HG03575 (cell line): Measurements from ENCODE around the gene TMEM171.

Source experiments
- ATAC-seq: cut with Tn5 transposase; IDR thresholded peaks from one replicate; pipeline ENCODE4 v1.9.1; 2021; ENCODE audit not compliant: unreplicated experiment, insufficient number of reproducible peaks, low FRiP score; ENCODE audit errors: extremely low read depth

Gene TMEM171

DNA sequence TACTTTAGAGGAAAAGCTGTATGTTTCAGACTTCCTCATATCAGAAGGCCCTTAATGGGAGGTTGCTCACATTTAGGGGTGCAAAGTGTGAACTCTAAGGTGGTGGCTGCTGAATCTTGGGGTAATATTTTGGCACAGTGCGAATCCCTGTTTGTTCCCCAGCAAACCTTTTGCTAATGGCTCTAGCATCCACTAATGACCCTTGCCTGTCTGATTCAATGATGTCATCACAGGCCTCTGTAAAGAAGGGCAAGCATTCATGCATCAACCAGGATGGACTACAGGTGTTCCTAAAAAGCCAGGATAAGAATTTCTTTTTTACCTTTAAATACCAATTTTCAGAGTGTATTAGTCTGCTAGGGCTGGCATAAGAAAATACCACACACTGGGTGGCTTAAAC is 20.4 kb downstream of the TMEM171 start:
- no peak for ATAC-seq

DNA sequence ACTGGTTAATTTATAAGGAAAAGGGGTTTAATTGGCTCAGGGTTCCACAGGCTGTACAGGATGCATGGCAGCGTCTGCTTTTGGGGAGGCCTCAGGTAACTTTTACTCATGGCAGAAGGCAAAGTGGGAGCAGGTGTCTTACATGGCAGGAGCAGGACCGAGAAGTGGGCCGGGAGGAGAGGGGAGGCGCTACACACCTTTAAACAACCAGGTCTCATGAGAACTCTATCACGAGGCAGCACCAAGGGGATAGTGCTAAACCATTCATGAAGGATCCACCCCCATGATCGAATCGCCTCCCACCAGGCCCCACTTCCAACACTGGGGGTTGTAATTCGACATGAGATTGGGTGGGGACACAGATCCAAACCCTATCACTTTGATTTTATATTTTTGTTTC is 21.7 kb downstream of the TMEM171 start:
- ATAC-seq, result no peak

DNA sequence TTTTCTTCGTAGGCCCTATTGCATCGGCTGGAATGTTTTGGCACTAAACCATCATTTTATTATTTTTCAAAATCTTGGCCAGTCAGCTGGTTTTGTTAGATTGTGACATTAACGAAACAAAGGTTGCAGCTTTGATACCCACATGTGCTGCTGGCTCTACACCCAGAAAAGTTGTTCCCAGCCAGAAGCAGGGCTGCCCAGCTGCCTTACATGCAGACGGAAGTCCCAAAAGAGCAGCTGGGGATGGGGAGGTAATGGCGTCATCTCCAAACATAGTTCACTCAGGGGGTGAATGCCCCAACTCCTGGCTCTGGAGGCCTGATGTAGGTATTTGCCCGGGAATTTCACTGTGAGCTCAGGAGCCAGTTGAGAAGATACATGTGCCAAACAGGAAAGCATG is 23.3 kb downstream of the TMEM171 start:
- ATAC-seq, result no peak

DNA sequence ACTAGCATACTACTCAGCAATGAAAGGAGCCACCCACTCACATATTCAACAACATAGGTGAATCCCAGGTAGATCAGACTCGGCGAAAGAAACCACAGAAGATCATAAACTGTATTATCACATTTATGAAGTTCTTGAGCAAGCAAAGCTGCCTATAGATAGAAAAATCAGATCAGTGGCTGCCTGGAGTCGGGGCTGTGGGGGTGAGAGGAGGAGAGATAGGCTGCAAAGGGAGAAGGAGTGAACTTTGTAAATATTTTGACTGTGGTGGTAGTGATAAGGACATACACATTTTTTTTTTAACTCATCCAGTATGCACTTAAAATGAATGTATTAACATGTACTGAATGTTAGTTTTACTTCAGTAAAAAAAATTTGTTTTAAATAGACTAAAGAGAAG is 29.2 kb downstream of the TMEM171 start:
- no peak for ATAC-seq

DNA sequence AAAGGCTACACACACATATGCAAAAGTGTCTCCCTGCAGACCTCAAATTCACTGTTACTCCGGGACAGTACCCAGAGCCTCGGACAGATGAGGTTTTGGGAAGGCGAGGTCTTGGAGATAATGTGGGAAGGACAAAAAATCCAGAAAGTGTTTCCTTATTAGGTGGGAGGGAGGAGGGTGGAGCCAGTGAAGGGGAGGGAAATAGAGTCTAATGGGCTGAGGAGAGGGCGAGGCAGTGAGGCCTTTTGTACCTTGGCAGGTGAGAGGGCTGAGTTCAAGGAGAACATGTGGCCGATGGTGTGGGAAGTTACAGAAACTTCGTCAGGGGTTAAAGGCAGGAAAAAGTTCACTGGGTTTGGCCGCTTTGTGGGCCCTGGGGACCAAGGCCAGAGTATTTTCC is 30.5 kb downstream of the TMEM171 start:
- no peak for ATAC-seq

DNA sequence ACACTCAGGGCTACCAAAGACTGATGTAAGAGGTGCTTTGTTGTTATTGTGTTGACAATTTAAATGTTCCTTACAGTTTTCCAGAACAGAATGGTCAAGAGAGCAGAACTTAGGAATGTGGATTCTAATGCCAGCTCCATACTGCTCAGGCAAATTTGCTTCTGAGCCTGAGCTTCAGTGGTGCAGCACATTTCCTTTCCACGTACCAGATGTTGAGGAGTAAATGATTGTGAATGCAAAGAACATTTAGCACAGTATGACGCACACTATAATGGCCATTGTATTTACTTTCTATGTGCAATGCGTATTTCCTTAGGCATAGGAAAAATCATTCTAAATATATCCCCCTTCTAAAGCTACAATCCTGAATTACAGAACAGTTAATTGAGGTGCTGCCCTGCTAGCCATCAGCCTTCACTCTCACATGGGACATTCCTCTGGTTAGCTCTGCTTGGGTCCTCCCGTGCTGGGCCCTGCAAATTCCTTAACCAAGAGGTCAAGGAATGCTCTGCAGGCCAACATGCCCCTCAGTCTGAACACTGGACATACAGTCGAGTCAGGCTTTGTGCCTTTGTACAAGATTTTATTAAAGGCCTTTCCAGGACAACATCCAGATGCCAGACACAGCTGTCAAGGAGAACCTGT is 31.5 kb downstream of the TMEM171 start:
- ATAC-seq, result no peak

DNA sequence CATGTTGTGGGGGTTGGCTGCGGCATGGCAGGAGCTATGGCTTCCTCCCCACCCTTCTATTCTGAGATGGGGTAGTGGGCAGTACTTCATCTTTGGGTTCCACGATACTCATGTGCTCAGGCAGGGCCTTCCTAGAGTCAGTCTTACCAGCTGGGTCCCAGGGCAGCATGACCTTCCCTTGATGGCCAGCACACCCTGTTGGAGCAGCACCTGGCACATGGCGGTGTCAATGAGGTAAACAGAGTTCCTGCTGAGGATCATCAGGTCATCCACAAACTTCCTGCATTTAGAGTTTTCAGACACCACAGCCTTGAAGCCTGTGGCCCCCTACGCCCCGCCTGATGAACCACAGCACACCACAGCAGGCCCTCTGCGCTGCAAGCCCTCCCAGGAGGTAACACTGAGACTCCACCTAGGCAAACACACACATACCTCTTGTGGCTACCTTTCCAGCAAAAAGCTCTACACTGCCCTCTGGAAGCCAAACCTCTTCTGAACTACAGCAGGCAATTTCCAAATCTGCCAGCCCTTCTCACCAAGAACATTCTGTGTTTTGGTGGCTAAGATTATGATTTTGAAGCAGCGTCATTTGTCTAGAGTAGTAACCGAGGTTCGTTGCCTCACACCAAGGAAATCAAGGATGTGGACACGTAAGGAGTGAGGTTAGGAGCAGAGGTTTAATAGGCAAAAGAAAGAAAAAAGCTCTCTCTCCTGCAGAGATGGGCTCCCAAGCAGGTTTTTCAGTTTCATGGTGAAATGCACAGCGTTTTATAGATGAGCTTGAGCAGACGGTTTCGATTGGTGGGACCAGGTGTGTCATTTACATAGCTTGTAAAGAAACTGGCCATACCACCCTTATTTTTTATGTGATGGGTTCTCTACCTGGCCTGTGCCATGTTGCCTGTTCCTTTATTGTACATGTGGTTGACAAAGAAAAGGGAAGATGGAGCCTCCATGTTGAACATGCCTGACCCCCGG is 32.3 kb downstream of the TMEM171 start:
- ATAC-seq, result no peak

DNA sequence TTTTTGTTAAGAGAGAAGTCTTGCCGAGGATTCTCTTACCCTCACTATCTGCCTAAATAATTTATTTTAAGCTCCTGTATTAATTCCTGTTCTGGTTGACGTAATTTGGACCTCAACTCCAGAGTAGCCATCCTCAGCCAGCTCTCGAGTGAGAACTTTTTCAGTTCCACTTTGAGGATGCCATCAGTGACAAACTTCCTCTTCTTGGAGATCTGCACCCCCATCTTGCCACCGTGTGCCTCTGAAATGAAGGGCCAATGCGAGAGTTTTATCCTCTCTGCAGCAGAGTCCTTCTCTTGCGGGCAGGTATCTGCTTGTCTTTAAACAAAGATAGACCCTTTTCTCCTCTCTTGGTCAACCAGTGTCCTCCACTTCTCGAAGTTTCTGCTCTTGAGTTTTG is 33.1 kb downstream of the TMEM171 start:
- ATAC-seq, result no peak

DNA sequence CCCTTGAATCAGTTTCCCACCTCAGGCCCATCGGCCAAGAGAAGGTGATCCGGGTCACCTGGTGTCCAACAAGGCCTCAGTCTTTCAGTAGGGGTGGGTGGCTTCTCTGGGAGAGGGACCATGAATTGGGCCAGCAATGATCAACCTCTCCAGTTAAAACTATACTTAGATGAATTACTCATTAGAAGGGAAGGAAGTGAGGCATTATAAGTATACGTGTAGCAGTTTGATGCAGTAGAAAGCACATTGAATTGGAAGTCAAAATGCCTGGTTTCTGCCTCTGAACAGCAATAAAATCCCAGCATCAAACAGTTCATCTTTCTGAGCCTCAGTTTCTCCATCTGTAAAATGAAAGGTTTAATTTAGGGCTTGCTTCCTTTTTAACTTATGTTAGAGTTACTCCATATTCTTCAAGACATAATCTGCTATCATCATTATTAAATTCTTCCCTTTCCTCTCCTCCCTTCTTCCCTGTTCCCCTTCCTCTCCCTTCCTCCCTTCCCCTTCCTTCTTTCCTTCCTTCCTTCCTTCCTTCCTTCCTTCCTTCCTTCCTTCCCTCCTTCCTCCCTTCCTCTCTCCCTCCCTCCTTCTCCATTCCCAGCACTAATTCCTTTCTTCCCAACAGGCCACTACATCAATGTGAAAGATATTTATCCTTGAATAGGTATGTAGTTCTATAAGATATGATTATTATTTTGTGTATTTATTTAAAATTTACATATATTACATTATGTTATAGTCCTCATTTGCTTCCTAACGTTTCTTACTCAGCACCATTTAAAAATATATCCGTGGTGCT is 34.0 kb downstream of the TMEM171 start:
- ATAC-seq, result no peak

DNA sequence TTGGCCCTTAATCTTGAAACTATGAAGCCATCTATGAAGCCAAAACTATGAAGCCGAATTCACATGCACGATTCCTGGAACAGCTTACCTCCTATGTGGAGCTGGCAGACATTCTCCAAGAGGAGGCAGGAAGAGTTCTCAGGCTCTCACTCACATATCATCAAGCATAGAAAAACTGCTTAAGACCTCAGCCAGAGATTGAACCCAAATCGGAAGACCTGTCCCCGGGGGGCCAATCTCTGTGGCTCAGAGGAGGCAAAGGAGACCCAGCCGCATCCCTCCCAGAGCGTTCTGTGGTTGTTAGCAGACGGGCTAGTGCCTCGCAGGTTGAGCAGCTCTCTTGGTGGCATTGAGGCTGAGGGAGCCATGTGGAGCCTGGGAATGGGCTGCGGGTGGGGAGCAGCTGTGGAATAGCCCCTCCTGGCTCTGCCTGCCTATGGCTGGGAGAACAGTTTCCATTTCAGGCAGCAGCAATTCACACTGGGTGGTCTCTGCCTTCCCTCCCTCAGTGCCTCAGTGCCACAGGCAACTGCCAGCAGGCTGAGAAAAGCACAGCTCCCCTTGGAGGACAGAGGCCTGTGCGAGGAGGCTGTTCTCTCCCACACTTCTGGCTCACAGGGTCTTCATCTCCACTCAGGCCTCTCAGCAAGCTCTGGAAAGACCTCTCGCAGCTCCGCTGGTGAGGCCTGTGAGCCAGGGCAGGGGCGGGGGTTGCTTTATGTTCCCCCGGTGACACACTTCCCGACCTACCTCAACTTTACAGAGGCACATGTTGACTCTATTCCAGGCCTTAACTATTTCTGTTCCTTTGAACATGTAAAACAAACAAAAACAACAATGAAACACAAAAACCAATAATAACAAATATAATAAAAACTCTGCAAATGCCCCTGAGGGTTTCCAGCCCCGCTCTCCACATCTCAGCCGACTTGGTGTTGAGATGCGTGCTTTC is 35.2 kb downstream of the TMEM171 start:
- no peak for ATAC-seq

DNA sequence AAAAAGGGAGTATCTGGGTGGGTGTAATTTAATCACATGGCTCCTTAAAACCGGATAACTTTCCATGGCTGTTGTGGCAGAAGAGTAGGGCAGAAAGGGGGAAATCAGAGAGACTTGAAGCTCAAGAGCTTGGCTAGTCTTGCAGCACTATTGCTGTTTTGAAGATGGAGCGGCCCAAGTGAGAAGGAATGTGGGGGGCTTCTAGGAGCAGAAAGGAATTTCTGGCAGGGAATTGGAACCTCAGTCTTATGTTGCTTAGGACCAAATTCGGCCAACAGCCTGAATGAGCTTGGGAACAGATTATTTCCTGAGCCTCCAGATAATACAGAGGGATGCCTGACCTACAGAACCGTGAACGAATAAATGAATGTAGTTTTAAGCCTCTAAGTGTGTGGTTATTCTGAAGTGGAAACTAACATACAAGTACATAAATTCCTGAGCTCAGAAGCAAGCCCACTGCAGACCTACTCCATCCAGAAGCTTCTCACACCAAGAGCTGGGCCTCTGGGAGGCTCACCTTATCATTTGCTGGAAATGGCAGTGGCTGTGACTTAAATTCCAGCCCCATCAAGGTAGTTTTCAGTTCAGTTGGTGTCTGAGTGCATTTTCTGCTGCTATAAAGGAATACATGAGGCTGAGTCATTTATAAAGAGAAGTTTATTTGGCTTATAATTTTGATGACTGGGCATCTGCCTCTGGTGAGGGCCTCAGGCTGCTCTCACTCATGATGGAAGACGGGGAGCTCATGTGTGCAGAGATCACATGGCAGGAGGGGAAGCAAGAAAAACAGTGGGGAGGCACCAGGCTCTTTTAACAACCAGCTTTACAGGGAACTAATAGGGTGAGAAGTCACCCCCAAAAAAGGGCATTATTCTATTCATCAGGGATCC is 37.3 kb downstream of the TMEM171 start:
- ATAC-seq, result no peak

DNA sequence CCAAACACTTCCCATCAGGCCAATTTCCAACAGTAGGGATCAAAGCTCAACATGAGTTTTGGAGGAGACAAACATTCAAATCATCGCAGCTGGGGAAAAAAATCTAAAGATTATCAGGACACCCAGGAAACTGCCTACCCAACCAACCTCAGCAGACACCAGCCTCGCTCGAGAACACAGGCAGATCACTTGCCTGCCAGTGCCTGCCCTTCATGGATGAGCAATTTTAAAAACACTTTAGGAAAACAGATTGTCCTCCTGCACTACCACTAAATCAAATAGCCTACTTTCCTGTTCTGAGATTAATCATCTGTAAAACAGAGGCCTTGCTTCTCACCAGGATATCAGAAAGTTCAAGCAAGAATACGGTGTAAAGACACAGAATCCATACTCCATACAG is 37.9 kb downstream of the TMEM171 start:
- no peak for ATAC-seq

DNA sequence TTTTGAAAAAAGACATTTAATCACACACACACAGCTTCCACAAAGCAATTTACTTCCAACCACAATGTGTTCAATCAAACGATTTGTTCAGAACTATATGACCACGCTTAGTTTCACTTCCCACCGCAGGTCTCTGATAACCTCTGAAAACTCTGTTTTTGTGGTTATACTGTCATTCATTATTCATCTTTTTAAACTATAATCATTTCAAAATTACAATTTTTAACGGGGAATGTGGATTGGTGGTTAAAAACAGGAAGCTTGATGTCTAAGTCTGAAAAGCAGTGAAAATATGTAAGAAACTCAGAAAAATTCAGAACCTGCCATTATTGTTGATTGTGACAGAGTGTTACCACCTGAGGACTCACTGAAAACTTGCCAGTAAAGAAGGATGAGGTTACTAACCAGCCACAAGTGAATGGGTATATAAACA is 39.9 kb downstream of the TMEM171 start:
- ATAC-seq, result no peak

DNA sequence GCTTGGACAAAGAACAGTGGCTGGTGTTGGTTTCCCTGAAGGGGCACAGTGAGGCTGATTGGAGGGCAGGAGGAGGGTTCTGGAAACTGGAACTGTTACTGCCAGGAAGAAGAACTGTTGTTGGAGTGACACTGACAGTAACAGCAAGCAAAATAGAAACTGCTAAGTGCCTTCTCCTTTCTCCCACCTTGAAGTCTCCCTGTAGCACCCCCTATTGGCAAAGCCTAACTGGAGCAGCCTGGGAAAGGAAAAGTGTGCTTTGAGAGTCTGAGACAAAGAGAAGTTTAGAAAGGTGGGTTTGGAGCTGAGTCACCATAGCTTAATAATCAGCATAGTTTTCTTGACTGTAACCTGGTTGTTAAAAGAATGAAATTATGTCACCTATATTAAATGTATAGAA is 50.1 kb downstream of the TMEM171 start:
- ATAC-seq, result no peak

DNA sequence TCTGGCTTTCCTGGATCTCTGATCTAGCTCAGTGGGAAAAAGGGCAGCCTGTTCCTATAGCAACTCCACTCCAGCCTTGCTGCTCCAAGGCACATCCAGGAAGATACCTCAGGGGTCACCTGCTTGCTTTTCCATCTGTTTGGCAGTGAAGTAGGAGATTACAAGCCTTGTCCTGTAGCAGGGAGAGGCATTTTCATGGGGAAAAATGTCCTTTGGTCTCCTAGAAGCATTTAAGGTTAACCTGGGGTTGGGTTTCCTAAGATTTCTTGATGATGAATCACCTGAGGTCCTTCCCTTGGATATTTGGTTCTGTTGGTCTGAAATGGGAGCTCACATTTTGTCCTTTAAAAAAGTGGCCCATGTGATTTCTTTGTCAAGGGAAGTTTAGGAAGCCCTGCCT is 51.1 kb downstream of the TMEM171 start:
- ATAC-seq, result no peak

DNA sequence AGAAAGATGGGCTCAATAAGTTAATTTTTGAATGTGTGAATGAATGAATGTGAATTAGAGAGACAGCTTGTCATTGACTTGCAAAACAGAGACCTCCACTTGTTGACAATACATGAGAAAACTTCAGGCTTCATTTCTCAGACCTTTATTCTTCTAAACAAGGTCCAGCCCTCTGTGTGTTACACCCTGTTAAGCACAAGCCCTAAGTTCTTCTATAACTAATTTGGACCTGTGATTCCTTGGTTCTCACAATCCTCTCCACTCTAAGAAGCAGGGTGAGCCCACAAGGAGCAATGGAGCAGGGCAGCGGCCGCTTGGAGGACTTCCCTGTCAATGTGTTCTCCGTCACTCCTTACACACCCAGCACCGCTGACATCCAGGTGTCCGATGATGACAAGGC is 52.6 kb downstream of the TMEM171 start, which contains the start of gene TMEM174:
TMEM174 (plus strand) TSS at position 243 of the 400 bp plus-strand sequence; CDS start at position 294, 51 bp downstream.
- no peak for ATAC-seq

DNA sequence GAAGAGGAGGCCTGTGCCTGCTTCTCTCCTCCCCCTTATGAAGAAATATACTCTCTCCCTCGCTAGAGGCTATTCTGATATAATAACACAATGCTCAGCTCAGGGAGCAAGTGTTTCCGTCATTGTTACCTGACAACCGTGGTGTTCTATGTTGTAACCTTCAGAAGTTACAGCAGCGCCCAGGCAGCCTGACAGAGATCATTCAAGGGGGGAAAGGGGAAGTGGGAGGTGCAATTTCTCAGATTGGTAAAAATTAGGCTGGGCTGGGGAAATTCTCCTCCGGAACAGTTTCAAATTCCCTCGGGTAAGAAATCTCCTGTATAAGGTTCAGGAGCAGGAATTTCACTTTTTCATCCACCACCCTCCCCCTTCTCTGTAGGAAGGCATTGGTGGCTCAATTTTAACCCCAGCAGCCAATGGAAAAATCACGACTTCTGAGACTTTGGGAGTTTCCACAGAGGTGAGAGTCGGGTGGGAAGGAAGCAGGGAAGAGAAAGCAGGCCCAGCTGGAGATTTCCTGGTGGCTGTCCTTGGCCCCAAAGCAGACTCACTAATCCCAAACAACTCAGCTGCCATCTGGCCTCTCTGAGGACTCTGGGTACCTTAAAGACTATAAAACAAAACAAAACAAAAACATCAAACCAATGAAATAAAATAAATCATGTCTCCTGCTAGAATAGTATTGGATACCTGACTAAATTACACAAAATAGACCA is 53.9 kb downstream of the TMEM171 start:
- ATAC-seq, result no peak
